ENCODE measurements around the gene STXBP4.

Gene STXBP4

DNA sequence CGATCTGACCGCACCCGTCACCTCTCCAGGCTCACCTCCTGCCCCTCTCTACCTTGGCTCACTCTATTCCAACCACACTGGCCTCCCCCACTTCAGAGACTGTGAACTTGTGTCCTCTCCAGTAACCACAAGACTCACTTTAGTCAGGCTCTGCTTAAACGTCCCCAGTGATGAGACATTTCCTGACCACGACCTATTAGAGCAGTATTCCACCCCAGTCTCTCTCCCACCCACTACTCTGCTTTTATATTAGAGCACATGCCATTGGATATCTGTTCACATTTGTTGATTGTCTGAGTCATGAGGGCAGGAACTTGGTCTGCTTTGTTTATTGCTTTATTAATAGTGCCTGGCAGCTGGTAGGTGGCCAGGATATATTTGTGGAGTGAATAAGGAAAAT is 20.2 kb upstream of the STXBP4 start:
- Histone ChIP-seq H3K9ac (ENCODE audit: low read depth, low read length) (no peak overlapping the region), H3K36me3 (ENCODE audit: insufficient read depth, low read length) (peaks cover 32% of the 10 kb centered on the region), H3K9me3 (ENCODE audit: control insufficient read depth, insufficient read depth, low read length) (no peaks in the 10 kb centered on the region), H3K4me1 (ENCODE audit: insufficient read depth, low read length) (no peaks in the 10 kb centered on the region)

DNA sequence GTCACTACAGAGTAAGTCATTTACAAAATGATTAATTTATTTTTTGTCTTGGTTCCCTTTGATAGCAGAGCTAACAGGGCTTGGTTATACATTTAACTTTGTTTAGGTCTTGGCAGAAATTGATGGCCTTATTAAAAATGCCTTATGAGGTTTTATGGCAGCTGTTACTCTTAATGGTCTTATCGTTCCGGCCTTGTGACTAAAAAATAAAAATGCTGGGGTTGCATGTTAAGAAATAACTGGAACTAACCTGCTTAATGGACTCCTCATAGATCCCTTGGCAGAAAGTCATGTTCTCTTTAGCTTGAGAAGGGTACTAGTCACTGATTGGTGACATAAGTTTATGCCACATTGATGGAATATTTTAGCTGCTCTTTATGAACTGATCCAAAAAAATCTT is 18.4 kb upstream of the STXBP4 start:
- peaks cover 32% of the 10 kb centered on the region for H3K36me3 ChIP-seq (ENCODE audit: insufficient read depth, low read length)
- H3K4me1 ChIP-seq (ENCODE audit: insufficient read depth, low read length) = no peaks in the 10 kb centered on the region
- no peaks in the 10 kb centered on the region for H3K9me3 ChIP-seq (ENCODE audit: control insufficient read depth, insufficient read depth, low read length)
- H3K9ac ChIP-seq (ENCODE audit: low read depth, low read length) = no peak overlapping the region

DNA sequence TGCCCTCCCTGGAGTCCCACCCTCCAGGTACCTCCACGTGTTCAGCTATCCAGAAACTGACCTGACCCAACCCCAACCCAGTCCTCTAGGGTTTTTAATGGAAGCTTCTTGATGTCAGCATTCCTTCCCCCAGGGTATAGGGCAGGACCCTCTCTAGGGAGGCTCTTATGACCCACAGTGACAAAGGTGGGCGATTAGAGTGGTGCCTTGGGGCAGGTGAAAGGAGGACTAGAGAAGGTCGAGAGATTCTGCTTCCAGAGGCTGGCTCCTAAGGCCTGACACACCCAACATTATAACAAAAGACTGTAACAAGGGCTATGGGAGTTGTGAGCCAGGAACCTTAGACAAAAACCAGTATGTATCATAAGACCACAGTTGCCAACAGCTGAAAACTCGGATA is 17.3 kb upstream of the STXBP4 start:
- Histone ChIP-seq H3K9me3 (ENCODE audit: control insufficient read depth, insufficient read depth, low read length) (no peaks in the 10 kb centered on the region), H3K9ac (ENCODE audit: low read depth, low read length) (no peak overlapping the region), H3K4me1 (ENCODE audit: insufficient read depth, low read length) (no peaks in the 10 kb centered on the region), H3K36me3 (ENCODE audit: insufficient read depth, low read length) (peaks cover 30% of the 10 kb centered on the region)

DNA sequence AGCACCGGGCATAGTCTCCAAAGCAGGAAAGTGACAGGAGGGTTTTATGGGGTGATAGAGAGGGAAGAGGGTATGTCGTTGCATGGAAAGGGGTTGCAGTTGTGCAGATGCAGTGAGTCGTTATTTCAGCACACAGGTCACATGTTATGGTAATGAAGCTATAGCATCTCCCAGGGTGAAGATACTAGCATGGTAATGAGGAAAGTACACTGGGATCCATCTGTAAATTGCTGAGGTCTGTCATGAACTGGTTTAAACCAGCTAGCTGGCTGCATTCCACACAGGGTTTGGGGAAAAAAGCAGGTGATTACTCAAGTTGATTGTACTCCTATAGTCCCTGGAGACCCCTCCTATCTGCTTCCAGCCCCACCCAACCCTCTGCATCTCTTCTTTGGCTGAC is 11.8 kb upstream of the STXBP4 start:
- Histone ChIP-seq H3K9me3 (ENCODE audit: control insufficient read depth, insufficient read depth, low read length) (no peaks in the 10 kb centered on the region), H3K36me3 (ENCODE audit: insufficient read depth, low read length) (peaks cover 16% of the 10 kb centered on the region; the same call in 1 of the 2 replicates), H3K9ac (ENCODE audit: low read depth, low read length) (no peak overlapping the region), H3K4me1 (ENCODE audit: insufficient read depth, low read length) (peaks cover 9% of the 10 kb centered on the region; the same call in 1 of the 2 replicates)

DNA sequence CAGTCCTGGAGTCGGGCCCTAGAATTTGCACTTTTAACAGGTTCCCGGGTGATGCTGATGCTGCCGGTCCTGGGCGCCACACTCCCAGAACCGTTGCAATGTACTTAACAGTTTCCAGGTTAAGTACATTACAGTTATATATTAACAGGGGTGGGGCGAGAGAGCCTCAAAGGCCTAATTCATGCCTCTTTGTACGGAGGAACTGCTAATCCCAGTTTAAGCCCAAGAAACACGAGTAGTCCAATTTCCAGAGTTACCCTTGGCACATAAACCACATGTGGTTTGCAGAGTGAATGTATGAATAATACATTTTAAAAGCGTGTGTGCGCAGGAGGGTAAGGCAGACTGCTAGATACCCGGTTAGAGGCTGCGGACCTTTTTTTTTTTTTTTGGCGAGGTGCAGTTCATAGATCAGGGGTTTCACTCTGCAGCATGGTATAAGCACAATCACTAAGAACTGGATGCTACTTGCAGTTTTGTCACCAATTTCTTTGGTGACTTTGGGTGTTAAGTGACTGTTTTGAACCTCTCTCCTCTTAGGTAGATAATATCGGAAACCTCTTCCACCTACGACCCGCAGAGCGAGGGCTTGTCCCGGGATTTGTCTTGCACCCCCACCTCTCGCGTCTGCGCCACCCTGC is 824 bp upstream of the STXBP4 start:
- H3K4me1 ChIP-seq (ENCODE audit: insufficient read depth, low read length) = 0 out of 2 replicates have a peak, but pooled peaks cover 6% of the 10 kb centered on the region
- H3K9me3 ChIP-seq (ENCODE audit: control insufficient read depth, insufficient read depth, low read length) = no peaks in the 10 kb centered on the region
- H3K9ac ChIP-seq (ENCODE audit: low read depth, low read length) = peak overlapping the region; percentile 97
- 0 out of 2 replicates have a peak, but pooled peaks cover 3% of the 10 kb centered on the region for H3K36me3 ChIP-seq (ENCODE audit: insufficient read depth, low read length)

DNA sequence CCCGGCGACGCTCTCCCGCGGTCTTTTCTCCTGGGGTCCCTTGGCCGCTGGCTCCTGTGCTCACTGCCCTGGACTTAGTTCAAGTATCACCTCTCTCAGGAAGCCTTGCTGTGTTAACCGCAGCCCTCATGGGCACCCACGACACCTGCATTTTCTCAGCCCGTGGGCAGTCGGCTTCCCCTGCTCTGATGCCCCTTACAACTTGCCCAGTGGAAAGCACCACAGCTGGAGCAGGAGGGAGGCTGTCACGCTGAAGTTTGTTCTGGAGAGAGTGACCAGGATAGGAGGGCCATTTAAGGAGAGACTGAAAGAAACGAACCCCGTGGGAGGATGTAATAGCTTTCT is 395 bp downstream of the STXBP4 start:
- 0 out of 2 replicates have a peak, but pooled peaks cover 6% of the 10 kb centered on the region for H3K4me1 ChIP-seq (ENCODE audit: insufficient read depth, low read length)
- peak overlapping the region; percentile 97 for H3K9ac ChIP-seq (ENCODE audit: low read depth, low read length)
- H3K9me3 ChIP-seq (ENCODE audit: control insufficient read depth, insufficient read depth, low read length) = no peaks in the 10 kb centered on the region
- H3K36me3 ChIP-seq (ENCODE audit: insufficient read depth, low read length) = 0 out of 2 replicates have a peak, but pooled peaks cover 3% of the 10 kb centered on the region

DNA sequence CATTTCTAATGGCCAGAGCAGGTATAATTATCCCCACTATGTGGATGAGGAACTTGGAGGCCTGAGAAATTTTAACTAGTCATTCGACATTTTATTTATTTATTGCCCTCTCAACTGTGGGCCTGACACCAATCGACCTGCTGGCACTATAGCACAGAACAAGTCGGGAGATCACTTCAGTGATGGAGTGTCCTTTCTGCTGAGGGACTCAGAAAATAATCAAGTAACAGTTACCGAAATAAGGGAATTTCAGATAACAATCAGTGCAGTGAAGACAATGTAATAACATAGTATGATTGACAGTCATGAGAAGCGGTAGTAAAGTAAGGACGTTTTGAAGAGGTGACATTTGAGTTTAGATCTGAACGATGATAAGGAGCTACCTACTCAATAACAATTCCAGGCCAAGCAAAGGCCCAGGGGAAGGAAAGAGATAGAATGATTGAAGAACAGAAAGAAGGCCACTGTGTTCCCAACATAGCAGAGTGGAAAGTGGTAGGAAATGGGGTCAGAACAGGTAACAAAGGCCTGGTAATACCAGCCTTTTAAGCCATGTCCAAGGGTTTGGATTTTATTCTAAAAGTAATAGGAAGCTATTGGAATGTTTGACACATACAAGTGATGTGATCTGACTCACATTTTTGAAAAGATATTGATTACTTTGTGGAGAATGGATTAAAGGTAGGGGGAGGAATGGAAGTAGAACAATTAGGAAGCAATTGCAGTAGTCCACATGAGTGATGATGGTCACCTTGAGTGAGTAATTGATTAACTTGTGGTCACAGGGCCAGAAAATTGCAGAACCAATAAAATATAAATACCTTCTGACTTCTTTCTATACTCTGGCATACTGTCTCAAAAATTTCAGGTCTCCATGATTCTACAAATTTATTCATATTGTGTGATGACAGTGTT is 1.4 kb downstream of the STXBP4 start:
- Histone ChIP-seq H3K36me3 (ENCODE audit: insufficient read depth, low read length) (no peaks in the 10 kb centered on the region), H3K9me3 (ENCODE audit: control insufficient read depth, insufficient read depth, low read length) (no peaks in the 10 kb centered on the region), H3K9ac (ENCODE audit: low read depth, low read length) (peak overlapping the region; percentile 97), H3K4me1 (ENCODE audit: insufficient read depth, low read length) (0 out of 2 replicates have a peak, but pooled peaks cover 6% of the 10 kb centered on the region)

DNA sequence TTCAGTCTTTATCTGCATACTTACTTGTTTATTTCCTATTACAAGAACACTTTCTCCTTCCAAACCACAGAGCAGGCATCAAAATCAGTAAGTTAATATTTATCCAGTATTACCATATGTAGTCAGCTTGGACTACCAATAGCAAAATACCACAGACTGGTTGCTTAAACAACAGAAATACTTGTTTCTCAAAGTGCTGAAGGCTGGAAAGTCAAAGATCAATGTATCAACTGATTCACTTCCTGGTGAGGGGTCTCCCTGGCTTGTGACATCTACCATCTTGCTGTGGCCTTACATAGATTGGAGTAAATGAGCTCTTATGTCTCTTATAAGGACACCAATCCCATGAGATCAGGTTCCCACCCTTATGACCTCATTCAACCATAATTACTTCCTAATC is 2.6 kb downstream of the STXBP4 start:
- 0 out of 2 replicates have a peak, but pooled peaks cover 6% of the 10 kb centered on the region for H3K4me1 ChIP-seq (ENCODE audit: insufficient read depth, low read length)
- H3K9ac ChIP-seq (ENCODE audit: low read depth, low read length) = no peak overlapping the region
- no peaks in the 10 kb centered on the region for H3K9me3 ChIP-seq (ENCODE audit: control insufficient read depth, insufficient read depth, low read length)
- H3K36me3 ChIP-seq (ENCODE audit: insufficient read depth, low read length) = no peaks in the 10 kb centered on the region

DNA sequence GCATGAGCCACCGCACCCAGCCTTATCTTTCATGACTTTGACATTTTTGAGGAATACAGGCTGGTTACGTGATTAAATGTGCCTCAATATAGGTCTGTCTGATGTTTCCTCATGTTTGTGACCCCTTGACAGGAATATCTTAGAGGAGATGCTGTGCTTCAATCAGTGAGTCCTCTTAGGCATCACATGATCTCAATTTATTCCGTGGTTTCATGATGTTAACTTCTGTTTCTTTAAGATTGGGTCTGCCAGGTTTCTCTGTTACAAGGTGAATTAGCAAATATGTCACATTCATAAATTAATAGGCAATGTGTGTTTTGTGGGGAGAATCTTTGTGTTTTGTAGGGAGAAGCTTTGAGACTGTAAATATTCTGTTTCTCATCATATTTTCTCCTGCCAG is 3.3 kb downstream of the STXBP4 start:
- Histone ChIP-seq H3K36me3 (ENCODE audit: insufficient read depth, low read length) (no peaks in the 10 kb centered on the region), H3K9me3 (ENCODE audit: control insufficient read depth, insufficient read depth, low read length) (no peaks in the 10 kb centered on the region), H3K9ac (ENCODE audit: low read depth, low read length) (no peak overlapping the region), H3K4me1 (ENCODE audit: insufficient read depth, low read length) (0 out of 2 replicates have a peak, but pooled peaks cover 6% of the 10 kb centered on the region)

DNA sequence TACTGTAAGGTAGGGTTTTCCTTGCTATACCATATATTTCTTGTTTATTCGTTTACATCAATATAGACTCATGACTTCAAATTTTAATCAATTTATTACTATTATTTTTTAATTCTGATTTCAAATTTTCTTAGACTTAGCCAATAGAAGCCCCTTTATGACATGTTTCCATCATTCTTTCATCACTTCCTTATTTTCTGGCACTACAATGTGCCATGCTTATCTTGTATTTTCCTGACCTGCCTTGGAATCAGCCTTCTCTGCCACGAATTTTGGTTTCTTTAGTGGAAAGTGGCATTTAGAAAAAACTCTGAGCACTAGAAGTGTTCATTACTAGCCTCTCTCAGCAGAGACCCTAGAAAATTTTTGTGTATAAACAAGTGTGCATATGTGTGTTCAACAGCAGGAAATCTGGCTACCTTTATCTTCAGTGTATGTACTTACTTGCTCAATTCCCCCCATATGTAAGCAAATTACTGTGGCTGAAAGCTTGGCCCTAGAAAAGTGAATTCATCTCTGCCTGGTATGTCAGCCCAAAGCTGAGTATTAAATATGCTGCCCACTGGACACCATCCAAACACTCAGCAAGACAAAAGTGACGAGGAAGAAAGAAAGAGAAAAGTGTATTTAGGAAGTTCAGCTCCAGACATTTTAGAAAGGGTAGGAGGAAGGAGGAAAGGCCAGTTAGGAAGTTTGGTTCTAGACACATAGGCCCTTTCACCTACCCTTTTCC is 4.0 kb downstream of the STXBP4 start:
- no peaks in the 10 kb centered on the region for H3K36me3 ChIP-seq (ENCODE audit: insufficient read depth, low read length)
- no peak overlapping the region for H3K9ac ChIP-seq (ENCODE audit: low read depth, low read length)
- H3K9me3 ChIP-seq (ENCODE audit: control insufficient read depth, insufficient read depth, low read length) = no peaks in the 10 kb centered on the region
- H3K4me1 ChIP-seq (ENCODE audit: insufficient read depth, low read length) = 0 out of 2 replicates have a peak, but pooled peaks cover 6% of the 10 kb centered on the region

DNA sequence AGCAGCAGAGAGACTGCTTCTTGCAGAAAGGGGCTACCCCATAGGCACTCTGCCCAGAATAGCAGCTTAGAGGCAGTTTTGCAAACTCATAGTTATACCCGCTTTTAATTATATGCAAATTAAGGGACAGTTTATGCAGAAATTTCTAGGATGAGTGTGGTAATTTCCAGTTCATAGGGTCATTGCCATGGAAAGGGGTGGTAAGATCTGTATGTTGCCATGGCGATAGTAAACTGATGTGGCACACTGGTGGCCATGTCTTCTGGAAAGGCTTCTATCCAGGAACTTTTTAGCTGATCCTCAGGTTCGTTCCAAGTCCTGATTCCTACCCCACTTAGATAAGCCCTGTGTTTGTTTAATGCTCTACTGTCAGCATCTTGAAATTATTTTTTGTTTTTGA is 6.2 kb downstream of the STXBP4 start:
- Histone ChIP-seq H3K36me3 (ENCODE audit: insufficient read depth, low read length) (no peaks in the 10 kb centered on the region), H3K9ac (ENCODE audit: low read depth, low read length) (no peak overlapping the region), H3K4me1 (ENCODE audit: insufficient read depth, low read length) (0 out of 2 replicates have a peak, but pooled peaks cover 3% of the 10 kb centered on the region)

DNA sequence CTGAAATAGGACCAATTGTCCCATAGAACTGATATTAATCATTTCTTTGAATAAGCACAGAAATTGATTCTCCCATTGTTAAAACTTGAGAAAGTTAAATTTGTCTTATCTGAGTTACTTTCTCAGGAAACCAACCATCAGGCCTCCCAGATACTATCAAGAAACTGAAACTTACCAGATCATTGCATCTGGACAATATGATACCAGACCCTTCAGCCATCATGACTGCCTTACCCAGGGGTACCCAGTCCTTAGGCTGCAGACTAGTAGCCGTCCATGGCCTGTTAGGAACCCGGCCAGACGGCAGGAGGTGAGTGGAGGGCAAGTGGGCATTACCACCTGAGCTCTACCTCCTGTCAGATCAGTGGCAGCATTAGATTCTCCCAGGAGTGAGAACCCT is 7.8 kb downstream of the STXBP4 start:
- no peaks in the 10 kb centered on the region for H3K36me3 ChIP-seq (ENCODE audit: insufficient read depth, low read length)
- H3K9ac ChIP-seq (ENCODE audit: low read depth, low read length) = no peak overlapping the region
- H3K4me1 ChIP-seq (ENCODE audit: insufficient read depth, low read length) = no peaks in the 10 kb centered on the region
- peaks cover 4% of the 10 kb centered on the region for H3K9me3 ChIP-seq (ENCODE audit: control insufficient read depth, insufficient read depth, low read length)

More for the DNA sequence above, 6.2 kb downstream of the STXBP4 start:
- no peaks in the 10 kb centered on the region for H3K9me3 ChIP-seq (ENCODE audit: control insufficient read depth, insufficient read depth, low read length)

DNA sequence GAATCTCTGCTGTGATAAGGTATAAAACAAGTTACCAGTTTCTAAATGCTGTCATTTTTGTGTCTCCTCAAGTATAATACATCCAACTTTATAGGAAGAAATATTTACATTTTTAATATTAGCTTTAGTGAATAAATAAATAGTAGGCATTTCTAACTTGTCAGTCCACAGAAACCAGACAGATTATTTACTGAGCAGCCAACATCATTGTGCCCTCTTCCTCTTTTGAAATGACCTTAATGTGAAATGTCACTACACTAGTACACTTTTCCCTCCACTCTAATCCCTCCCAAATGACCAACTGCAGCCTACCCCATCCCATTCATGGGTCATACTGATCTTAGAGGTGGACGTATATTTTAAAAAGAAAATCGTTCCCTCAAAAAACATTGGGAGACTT is 9.2 kb downstream of the STXBP4 start:
- Histone ChIP-seq H3K9me3 (ENCODE audit: control insufficient read depth, insufficient read depth, low read length) (peaks cover 4% of the 10 kb centered on the region), H3K36me3 (ENCODE audit: insufficient read depth, low read length) (no peaks in the 10 kb centered on the region), H3K9ac (ENCODE audit: low read depth, low read length) (no peak overlapping the region), H3K4me1 (ENCODE audit: insufficient read depth, low read length) (no peaks in the 10 kb centered on the region)

DNA sequence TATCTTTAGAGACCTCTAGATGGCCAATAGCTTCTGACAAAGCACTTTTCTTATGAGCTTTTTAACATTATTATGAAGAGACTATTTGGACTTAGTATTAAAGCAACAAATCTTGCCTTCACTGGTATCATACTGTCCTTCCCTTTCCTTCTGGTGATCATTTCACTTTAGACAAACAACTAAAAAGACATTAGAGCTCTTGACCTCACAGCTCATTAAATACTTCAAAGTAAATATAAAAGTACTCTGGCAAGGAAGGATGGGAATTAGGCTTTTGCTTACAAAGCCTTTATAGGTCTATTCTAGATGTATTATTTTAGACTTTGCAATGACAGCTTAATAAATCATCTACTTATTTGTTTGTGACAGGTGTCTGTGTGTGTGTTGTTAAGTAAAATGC is 11.1 kb downstream of the STXBP4 start:
- H3K9ac ChIP-seq (ENCODE audit: low read depth, low read length) = no peak overlapping the region
- H3K9me3 ChIP-seq (ENCODE audit: control insufficient read depth, insufficient read depth, low read length) = peaks cover 4% of the 10 kb centered on the region
- H3K4me1 ChIP-seq (ENCODE audit: insufficient read depth, low read length) = no peaks in the 10 kb centered on the region
- no peaks in the 10 kb centered on the region; the same call in 1 of the 2 replicates for H3K36me3 ChIP-seq (ENCODE audit: insufficient read depth, low read length)
